K562 (cell line): ENCODE measurements around the gene CLASP1. TPM values are rescaled to one million over a fixed set of nuclear protein-coding genes. Genes with fewer than 3 reads are reported as not detected.

Source experiments
- BCLAF1 ChIP-seq, 2 experiments: fragments of 450-650 bp in 1 of 2; IDR thresholded peaks; 2 replicates each; pipeline ENCODE4 v1.6.1; 2011 to 2017; ENCODE audit warnings: low read depth in 2 of 2, antibody characterized with exemption in 1 of 2, borderline replicate concordance in 1 of 2, low read length in 1 of 2, mild to moderate bottlenecking in 1 of 2, mixed read lengths in 1 of 2; ENCODE audit not compliant: control insufficient read depth in 1 of 2
- CREBBP ChIP-seq: IDR thresholded peaks from one replicate; pipeline ENCODE4 v1.6.1; 2012; ENCODE audit warnings: low read depth, mild to moderate bottlenecking, control low read depth, inconsistent platforms, low read length
- E4F1 ChIP-seq: fragments of 250-450 bp; sonication (Bioruptor Pico); IDR thresholded peaks from 2 replicates; pipeline ENCODE4 v1.5.0; 2021; ENCODE audit warnings: mild to moderate bottlenecking, borderline replicate concordance
- GTF2A2 ChIP-seq: IDR thresholded peaks from 2 replicates; pipeline ENCODE4 v1.6.1; 2016; ENCODE audit warnings: mild to moderate bottlenecking, missing genetic modification characterization, missing compliant biosample characterization
- GTF2F1 ChIP-seq: IDR thresholded peaks from 2 replicates; pipeline ENCODE4 v1.6.1; 2011; ENCODE audit warnings: low read depth, low read length, improper control_type of control experiment
- JUND ChIP-seq, 2 experiments: IDR thresholded peaks; 2 replicates in 1 of 2; 3 replicates in 1 of 2; pipeline ENCODE4 v1.6.1; 2011; ENCODE audit warnings: borderline replicate concordance in 2 of 2, low read depth in 2 of 2, low read length in 2 of 2, improper control_type of control experiment in 1 of 2, missing biosample characterization in 1 of 2, missing genetic modification characterization in 1 of 2, missing genetic modification reagents in 1 of 2
- KAT8 ChIP-seq: fragments of 450-650 bp; IDR thresholded peaks from 2 replicates; pipeline ENCODE4 v1.6.1; 2016; ENCODE audit warnings: low read depth, mild to moderate bottlenecking
- MCM2 ChIP-seq: fragments of 450-650 bp; IDR thresholded peaks from 2 replicates; pipeline ENCODE4 v1.6.1; 2017; ENCODE audit warnings: low read depth, mild to moderate bottlenecking
- MEIS2 ChIP-seq: fragments of 450-650 bp; IDR thresholded peaks from 2 replicates; pipeline ENCODE4 v1.6.1; 2014; ENCODE audit warnings: mild to moderate bottlenecking; ENCODE audit not compliant: partially characterized antibody
- MNT ChIP-seq, 2 experiments: fragments of 450-650 bp; conservative IDR thresholded peaks; 2 replicates each; pipeline ENCODE4 v1.6.1; 2017; ENCODE audit warnings: mild to moderate bottlenecking in 2 of 2, moderate library complexity in 2 of 2
- PBX2 ChIP-seq, 2 experiments: IDR thresholded peaks in 1 of 2; conservative IDR thresholded peaks in 1 of 2; 2 replicates each; pipeline ENCODE4 v1.6.1; 2016; ENCODE audit warnings: low read depth in 2 of 2, mild to moderate bottlenecking in 1 of 2, missing compliant biosample characterization in 1 of 2, missing genetic modification characterization in 1 of 2, moderate library complexity in 1 of 2
- ZBTB33 ChIP-seq: sonication (generic); formaldehyde crosslinking; IDR thresholded peaks from 2 replicates; pipeline ENCODE4 v1.8.1; 2023; ENCODE audit warnings: mild to moderate bottlenecking, missing genetic modification reagents
- ZNF584 ChIP-seq: fragments of 200-800 bp; sonication (Bioruptor generic); IDR thresholded peaks from 2 replicates; pipeline ENCODE4 v1.6.1; 2016; ENCODE audit warnings: low read depth, mild to moderate bottlenecking, missing genetic modification characterization, missing compliant biosample characterization
- ZNF76 ChIP-seq: fragments of 250-450 bp; sonication (Bioruptor Pico); IDR thresholded peaks from 2 replicates; pipeline ENCODE4 v1.4.0; 2020; ENCODE audit warnings: mild to moderate bottlenecking, moderate library complexity, borderline replicate concordance
- polyA plus RNA-seq, 8 experiments: library from polyadenylated mRNA; depleted of rRNA in 4 of 8; stranded (reverse) in 5 of 8; unstranded in 3 of 8; fragments of >200 nt; fragmentation: Nextera tagmentation in 2 of 8; fragmentation: Illumina TruSeq in 1 of 8; extraction: Ambion mirVana in 2 of 8; extraction: Trizol in 1 of 8; gene quantifications; 2 replicates each; pipeline versions ENCODE4 v1.2.1 to v1.2.3, GENCODE V29; 2011 to 2014; ENCODE audit warnings: inconsistent platforms in 1 of 8, missing spikeins in 1 of 8
- total RNA-seq, 7 experiments: library from RNA; depleted of rRNA in 6 of 7; stranded (reverse); fragments of >200 nt in 6 of 7; fragmentation: Illumina TruSeq in 2 of 7; extraction: Trizol in 2 of 7; gene quantifications; 2 replicates each; pipeline versions ENCODE4 v1.2.1 to v1.2.3, GENCODE V29; 2011 to 2021; ENCODE audit warnings: low replicate concordance in 1 of 7

Gene CLASP1
- total and polyA plus RNA-seq, 9 of the 15 experiments (the other 6 are each of a cell fraction or from before 2014, with no cell fraction given) = 1.7 to 40.3 (median 20.7) TPM

- TF ChIP-seq E4F1 = no peak
- 0 out of 4 replicates have a peak, but pooled peaks of 1 of the 2 experiments have one; percentile 21 for TF ChIP-seq MNT (conservative IDR thresholded peaks at IDR 0.05)
- TF ChIP-seq PBX2 (CRISPR knock-in tag; IDR thresholded peaks at IDR 0.05; ENCODE audit: low read depth) = no peak
- TF ChIP-seq PBX2 (tag; conservative IDR thresholded peaks at IDR 0.05; ENCODE audit: low read depth) = peak; percentile 57; the same call in 1 of the 2 replicates
- no peak for TF ChIP-seq MCM2
- 0 out of 2 replicates have a peak, but pooled peaks have one; percentile 4 for TF ChIP-seq JUND (IDR thresholded peaks at IDR 0.05; ENCODE audit: borderline replicate concordance, low read depth, low read length)
- TF ChIP-seq JUND (tag; IDR thresholded peaks at IDR 0.05; ENCODE audit: borderline replicate concordance, low read depth, low read length) = no peak
- no peak for TF ChIP-seq GTF2F1
- TF ChIP-seq KAT8 = no peak
- peak; percentile 89 for TF ChIP-seq MEIS2
- TF ChIP-seq ZBTB33 (CRISPR knock-in tag) = peak; percentile 83
- TF ChIP-seq ZNF584 (CRISPR knock-in tag) = no peak
- no peak for TF ChIP-seq BCLAF1 (IDR thresholded peaks at IDR 0.05; ENCODE audit: borderline replicate concordance in 1 of 2, control insufficient read depth in 1 of 2, low read depth in 2 of 2, low read length in 1 of 2)
- no peak for TF ChIP-seq CREBBP
- TF ChIP-seq GTF2A2 (tag) = no peak
- no peak for TF ChIP-seq ZNF76 (CRISPR knock-in tag)
These were observed 40.8 kb upstream of the CLASP1 start (continued) for GRCh38 chr2:121690095-121690494.
